H1 (cell line): ENCODE data around the gene MYO15B. TPM values are rescaled to one million over a fixed set of nuclear protein-coding genes. Genes with fewer than 3 reads are reported as not detected.

ENCODE experiments used
- ASH2L ChIP-seq: fragments of 200-600, 300-600 bp; sonication (generic); IDR thresholded peaks from one replicate; pipeline ENCODE4 v1.7.1; 2017; ENCODE audit warnings: low read length
- CHD1 ChIP-seq: IDR thresholded peaks from 2 replicates; pipeline ENCODE4 v1.6.1; 2012; ENCODE audit warnings: low read depth, low read length, improper control_type of control experiment
- EZH2 ChIP-seq: fragments of 200-600 bp; sonication (generic); IDR thresholded peaks from 2 replicates; pipeline ENCODE4 v1.7.1; 2012; ENCODE audit warnings: low read depth, mild to moderate bottlenecking, moderate library complexity, low read length, inconsistent platforms; ENCODE audit not compliant: severe bottlenecking
- GABPA ChIP-seq: IDR thresholded peaks from 2 replicates; pipeline ENCODE4 v1.6.1; 2011; ENCODE audit warnings: mild to moderate bottlenecking, low read length, moderate library complexity, borderline replicate concordance; ENCODE audit not compliant: insufficient read depth
- GTF2F1 ChIP-seq: IDR thresholded peaks from 2 replicates; pipeline ENCODE4 v1.6.1; 2012; ENCODE audit warnings: low read depth, low read length, improper control_type of control experiment, borderline replicate concordance
- HDAC2 ChIP-seq, 2 experiments: fragments of 300-600 bp in 1 of 2; sonication (generic) in 1 of 2; IDR thresholded peaks; 2 replicates each; pipeline ENCODE4 v1.6.1; 2011 to 2012; ENCODE audit warnings: low read depth in 2 of 2, low read length in 2 of 2, mild to moderate bottlenecking in 2 of 2, moderate library complexity in 2 of 2, borderline replicate concordance in 1 of 2, inconsistent platforms in 1 of 2
- JUND ChIP-seq: IDR thresholded peaks from 2 replicates; pipeline ENCODE4 v1.6.1; 2011; ENCODE audit warnings: mild to moderate bottlenecking, improper control_type of control experiment, low read length
- NANOG ChIP-seq: IDR thresholded peaks from 2 replicates; pipeline ENCODE4 v1.6.1; 2011; ENCODE audit warnings: low read length, low read depth, mild to moderate bottlenecking, inconsistent platforms; ENCODE audit not compliant: insufficient read depth, poor library complexity, severe bottlenecking
- POLR2A ChIP-seq, 2 experiments: IDR thresholded peaks; 1 replicate in 1 of 2; 2 replicates in 1 of 2; pipeline ENCODE4 v1.6.1; 2011; ENCODE audit warnings: low read depth in 2 of 2, low read length in 2 of 2, mild to moderate bottlenecking in 2 of 2; ENCODE audit errors: control extremely low read depth in 1 of 2
- RBBP5 ChIP-seq: IDR thresholded peaks from 2 replicates; pipeline ENCODE4 v1.7.1; 2012; ENCODE audit warnings: low read depth, mild to moderate bottlenecking, inconsistent platforms, low read length, moderate library complexity, borderline replicate concordance
- RFX5 ChIP-seq: IDR thresholded peaks from 2 replicates; pipeline ENCODE4 v1.6.1; 2011; ENCODE audit warnings: low read depth, low read length, improper control_type of control experiment, borderline replicate concordance
- RNF2 ChIP-seq: fragments of 200-900, 300-1000 bp; sonication (generic); IDR thresholded peaks from 2 replicates; pipeline ENCODE4 v1.7.1; 2016; ENCODE audit warnings: borderline replicate concordance, low read depth, mild to moderate bottlenecking, antibody characterized with exemption, low read length; ENCODE audit not compliant: poor library complexity, severe bottlenecking; ENCODE audit errors: missing control alignments
- SP1 ChIP-seq: IDR thresholded peaks from 2 replicates; pipeline ENCODE4 v1.6.1; 2011; ENCODE audit warnings: low read depth, low read length
- SRF ChIP-seq: IDR thresholded peaks from 2 replicates; pipeline ENCODE4 v1.6.1; 2011; ENCODE audit warnings: mild to moderate bottlenecking, low read depth, low read length, moderate library complexity
- TAF1 ChIP-seq: IDR thresholded peaks from 2 replicates; pipeline ENCODE4 v1.6.1; 2011; ENCODE audit warnings: mild to moderate bottlenecking, low read depth, low read length
- TBP ChIP-seq: IDR thresholded peaks from 2 replicates; pipeline ENCODE4 v1.6.1; 2011; ENCODE audit warnings: low read depth, low read length, improper control_type of control experiment
- ZNF274 ChIP-seq: IDR thresholded peaks from 2 replicates; pipeline ENCODE4 v1.7.0; 2012; ENCODE audit warnings: low read length, borderline replicate concordance; ENCODE audit errors: extremely low read depth
- polyA plus RNA-seq, 7 experiments: library from polyadenylated mRNA; depleted of rRNA in 3 of 7; stranded (reverse) in 5 of 7; unstranded in 2 of 7; fragments of >200 nt in 5 of 7; fragments of 200-250 nt in 2 of 7; gene quantifications; 1 replicate in 5 of 7; 2 replicates in 1 of 7; 4 replicates in 1 of 7; pipeline versions ENCODE4 v1.2.1 to v1.2.3, GENCODE V29; 2011 to 2013; ENCODE audit warnings: missing spikeins in 2 of 7, mixed read lengths in 2 of 7
- total RNA-seq: library from RNA; stranded (reverse); fragmentation: NEBNext Ultra II Directional; extraction: Animal tissue kit (Norgen Biotek cat#: 25700); gene quantifications from 2 replicates; pipeline ENCODE4 v1.2.1, GENCODE V29; 2021
- TF ChIP-seq, protein P1 (sequence below), 3 experiments: IDR thresholded peaks; 1 replicate in 2 of 3; 2 replicates in 1 of 3; pipeline versions ENCODE4 v1.5.1 to v1.6.1; 2011; ENCODE audit warnings: low read length in 3 of 3, mild to moderate bottlenecking in 3 of 3, inconsistent platforms in 2 of 3, low read depth in 1 of 3, moderate library complexity in 1 of 3; ENCODE audit not compliant: insufficient read depth in 1 of 3; ENCODE audit errors: control extremely low read depth in 1 of 3
- TF ChIP-seq, protein P2 (sequence below): IDR thresholded peaks from 2 replicates; pipeline ENCODE4 v1.6.1; 2012; ENCODE audit warnings: inconsistent platforms

MYO15B gene
- total and polyA plus RNA-seq, 2 of the 8 experiments (the other 6 are each of a cell fraction or from before 2014, with no cell fraction given): 7.1 to 11.2 TPM

- TF ChIP-seq, protein P1, sequence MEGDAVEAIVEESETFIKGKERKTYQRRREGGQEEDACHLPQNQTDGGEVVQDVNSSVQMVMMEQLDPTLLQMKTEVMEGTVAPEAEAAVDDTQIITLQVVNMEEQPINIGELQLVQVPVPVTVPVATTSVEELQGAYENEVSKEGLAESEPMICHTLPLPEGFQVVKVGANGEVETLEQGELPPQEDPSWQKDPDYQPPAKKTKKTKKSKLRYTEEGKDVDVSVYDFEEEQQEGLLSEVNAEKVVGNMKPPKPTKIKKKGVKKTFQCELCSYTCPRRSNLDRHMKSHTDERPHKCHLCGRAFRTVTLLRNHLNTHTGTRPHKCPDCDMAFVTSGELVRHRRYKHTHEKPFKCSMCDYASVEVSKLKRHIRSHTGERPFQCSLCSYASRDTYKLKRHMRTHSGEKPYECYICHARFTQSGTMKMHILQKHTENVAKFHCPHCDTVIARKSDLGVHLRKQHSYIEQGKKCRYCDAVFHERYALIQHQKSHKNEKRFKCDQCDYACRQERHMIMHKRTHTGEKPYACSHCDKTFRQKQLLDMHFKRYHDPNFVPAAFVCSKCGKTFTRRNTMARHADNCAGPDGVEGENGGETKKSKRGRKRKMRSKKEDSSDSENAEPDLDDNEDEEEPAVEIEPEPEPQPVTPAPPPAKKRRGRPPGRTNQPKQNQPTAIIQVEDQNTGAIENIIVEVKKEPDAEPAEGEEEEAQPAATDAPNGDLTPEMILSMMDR (IDR thresholded peaks at IDR 0.05; ENCODE audit: control extremely low read depth in 1 of 3, insufficient read depth in 1 of 3, low read depth in 1 of 3, low read length in 3 of 3): peak; percentile 52 to 72 (median 53)
- TF ChIP-seq CHD1: no peak
- no peak for TF ChIP-seq NANOG
- no peak for TF ChIP-seq RBBP5
- no peak for TF ChIP-seq RNF2
- no peak for TF ChIP-seq GABPA
- TF ChIP-seq ASH2L: peak; percentile 90
- TF ChIP-seq GTF2F1: no peak
- TF ChIP-seq ZNF274: no peak
- no peak for TF ChIP-seq POLR2A (IDR thresholded peaks at IDR 0.05; ENCODE audit: control extremely low read depth in 1 of 2, low read depth in 2 of 2, low read length in 2 of 2)
- TF ChIP-seq SRF: no peak
- no peak for TF ChIP-seq TAF1
- TF ChIP-seq HDAC2 (IDR thresholded peaks at IDR 0.05; ENCODE audit: borderline replicate concordance in 1 of 2, low read depth in 2 of 2, low read length in 2 of 2): no peak
- TF ChIP-seq RFX5: no peak
- TF ChIP-seq, protein P2, sequence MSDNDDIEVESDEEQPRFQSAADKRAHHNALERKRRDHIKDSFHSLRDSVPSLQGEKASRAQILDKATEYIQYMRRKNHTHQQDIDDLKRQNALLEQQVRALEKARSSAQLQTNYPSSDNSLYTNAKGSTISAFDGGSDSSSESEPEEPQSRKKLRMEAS: no peak
- TF ChIP-seq TBP: peak; percentile 7; the same call in 1 of the 2 replicates
- TF ChIP-seq SP1: no peak
- no peak for TF ChIP-seq JUND
- TF ChIP-seq EZH2: peak; percentile 41
These were observed at the start of gene MYO15B (continued) for GRCh38 chr17:75587675-75588595.
